ENCODE results near the gene PEF1.

Gene PEF1

GRCh38 chr1:31584869-31585735 lies 59.6 kb downstream of the PEF1 start:
- no peak for DNase-seq (ENCODE audit: low read depth in 2 of 2)

GRCh38 chr1:31583995-31584868 lies 60.4 kb downstream of the PEF1 start:
- DNase-seq (ENCODE audit: low read depth in 2 of 2): no peak

- DNase-seq (ENCODE audit: low read depth in 2 of 2): no peak
These were observed 61.3 kb downstream of the PEF1 start for GRCh38 chr1:31583082-31583994.

DNA sequence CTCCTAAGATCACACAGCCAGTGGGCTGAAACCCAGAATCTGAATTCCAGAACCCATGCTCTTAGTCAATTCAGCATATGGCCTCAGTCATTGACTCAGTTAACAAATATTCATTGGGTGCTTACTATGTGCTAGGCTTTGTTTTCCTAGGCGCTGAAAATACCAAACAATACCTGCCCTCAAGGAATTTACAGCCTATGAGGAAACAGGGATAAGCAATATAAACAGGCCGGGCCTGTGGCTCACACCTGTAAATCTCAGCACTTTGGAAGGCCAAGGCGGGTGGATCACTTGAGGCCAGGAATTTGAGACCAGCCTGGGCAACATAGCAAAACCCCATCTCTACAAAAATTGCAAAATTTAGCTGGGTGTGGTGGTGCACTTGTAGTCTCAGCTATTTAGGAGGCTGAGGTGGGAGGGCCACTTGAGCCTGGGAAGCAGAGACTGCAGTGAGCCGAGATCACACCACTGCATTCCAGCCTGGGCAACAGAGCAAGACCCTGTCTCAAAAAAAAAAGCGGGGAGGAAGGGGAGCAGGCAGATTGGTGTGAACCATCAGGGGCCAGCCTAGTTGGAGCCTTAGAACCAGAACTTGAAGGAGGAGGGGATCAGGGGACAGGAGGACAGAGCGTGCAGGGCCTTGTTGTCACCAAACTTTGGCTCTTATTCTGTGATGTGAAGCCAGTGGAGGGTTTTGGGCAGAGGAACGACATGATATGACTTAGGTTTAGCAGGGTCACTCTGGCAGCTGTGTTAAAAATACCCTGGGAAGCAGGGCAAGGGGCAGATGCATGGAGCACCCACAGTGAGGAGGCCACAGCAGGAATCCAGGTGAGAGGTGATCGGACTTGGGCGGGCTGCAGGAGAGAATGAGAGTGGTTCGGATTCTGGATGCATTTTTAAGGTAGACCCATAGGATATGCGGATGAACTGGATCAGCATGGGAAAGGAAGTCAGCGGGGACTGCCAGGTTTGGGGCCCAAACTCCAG lies 62.6 kb downstream of the PEF1 start:
- DNase-seq (ENCODE audit: low read depth in 2 of 2): no peak

- DNase-seq (ENCODE audit: low read depth in 2 of 2): no peak
These were observed 63.6 kb downstream of the PEF1 start for GRCh38 chr1:31580891-31581603.

DNA sequence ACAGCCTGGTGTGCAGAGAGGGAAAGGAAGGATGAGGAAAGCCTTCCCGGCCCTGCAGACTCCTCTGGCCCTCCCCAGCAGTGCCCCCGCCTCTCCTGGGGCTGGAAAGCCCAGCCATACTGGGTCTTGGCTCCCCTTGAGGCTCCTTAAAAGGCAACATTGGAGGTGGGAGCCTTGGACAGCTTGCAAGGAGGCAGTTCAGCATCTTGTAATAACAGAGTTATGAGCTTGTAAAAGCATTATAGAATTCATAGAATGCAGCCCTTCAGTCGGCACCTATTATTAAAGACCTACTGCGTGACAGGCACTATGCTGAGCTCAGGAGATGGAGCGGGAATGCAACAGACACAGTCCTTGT lies 64.2 kb downstream of the PEF1 start:
- no peak for DNase-seq (ENCODE audit: low read depth in 2 of 2)

Measured in stimulated activated CD8-positive, alpha-beta memory T cell treated with anti-CD3 and anti-CD28 coated beads, Interleukin-15, amount 100 ng/mL, for 4 hours (primary cell).